SJCRH30 (cell line): ENCODE results near the gene ATL3. TPM values are rescaled to one million over a fixed set of nuclear protein-coding genes. Genes with fewer than 3 reads are reported as not detected.
"Not testable (repeated sequence)": the region's sequence is repeated elsewhere in the genome, so short reads cannot be mapped to it uniquely, and the experiment has no call there.

ENCODE experiments used
- DNase-seq, 2 experiments: peaks; one replicate each; pipeline ENCODE4 v3.0.0-alpha.2; 2015 to 2020
- H3K27ac ChIP-seq: fragments of 250-450 bp; sonication (Bioruptor Pico); 2 replicates; pipeline ENCODE4 v1.5.1; 2020; ENCODE audit warnings: mild to moderate bottlenecking, moderate library complexity
- H3K27me3 ChIP-seq: fragments of 250-450 bp; sonication (Bioruptor Pico); 2 replicates; pipeline ENCODE4 v1.5.1; 2020; ENCODE audit warnings: mild to moderate bottlenecking, moderate library complexity
- H3K36me3 ChIP-seq: fragments of 250-450 bp; sonication (Bioruptor Pico); 2 replicates; pipeline ENCODE4 v1.5.1; 2020; ENCODE audit warnings: mild to moderate bottlenecking, moderate library complexity
- H3K4me1 ChIP-seq: fragments of 250-450 bp; sonication (Bioruptor Pico); 2 replicates; pipeline ENCODE4 v1.5.1; 2020; ENCODE audit warnings: mild to moderate bottlenecking, moderate library complexity
- H3K4me3 ChIP-seq: fragments of 250-450 bp; sonication (Bioruptor Pico); 2 replicates; pipeline ENCODE4 v1.5.1; 2020; ENCODE audit warnings: mild to moderate bottlenecking, moderate library complexity
- H3K9me3 ChIP-seq: fragments of 250-450 bp; sonication (Bioruptor Pico); replicated peaks from 2 replicates; pipeline ENCODE4 v1.5.1; 2020; ENCODE audit warnings: mild to moderate bottlenecking, moderate library complexity
- total RNA-seq: library from RNA; depleted of rRNA; stranded (reverse); fragments of >200 nt; shearing (Covaris generic); gene quantifications from 2 replicates; pipeline ENCODE4 v1.2.3, GENCODE V29; 2014

Gene ATL3
- total RNA-seq, 1 experiment from 2014 or later: 25.1 TPM

DNA sequence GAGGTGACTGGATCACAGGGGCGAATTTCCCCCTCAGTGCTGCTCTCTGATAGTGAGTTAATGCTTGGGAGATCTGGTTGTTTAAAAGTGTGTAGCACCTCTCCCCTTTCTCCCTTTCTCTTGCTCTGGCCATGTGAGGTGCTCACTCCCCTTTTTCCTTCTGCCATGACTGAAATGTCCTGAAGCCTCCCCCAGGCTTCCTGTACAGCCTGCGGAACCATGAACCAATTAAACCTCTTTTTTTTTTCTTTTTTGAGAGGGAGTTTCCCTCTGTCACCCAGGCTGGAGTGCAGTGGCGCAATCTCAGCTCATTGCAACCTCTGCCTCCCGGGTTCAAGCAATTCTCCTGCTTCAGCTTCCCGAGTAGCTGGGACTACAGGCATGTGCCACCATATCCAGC is 53.5 kb downstream of the ATL3 start:
- not testable (repeated sequence) for H3K4me3 ChIP-seq, H3K4me1 ChIP-seq, DNase-seq

DNA sequence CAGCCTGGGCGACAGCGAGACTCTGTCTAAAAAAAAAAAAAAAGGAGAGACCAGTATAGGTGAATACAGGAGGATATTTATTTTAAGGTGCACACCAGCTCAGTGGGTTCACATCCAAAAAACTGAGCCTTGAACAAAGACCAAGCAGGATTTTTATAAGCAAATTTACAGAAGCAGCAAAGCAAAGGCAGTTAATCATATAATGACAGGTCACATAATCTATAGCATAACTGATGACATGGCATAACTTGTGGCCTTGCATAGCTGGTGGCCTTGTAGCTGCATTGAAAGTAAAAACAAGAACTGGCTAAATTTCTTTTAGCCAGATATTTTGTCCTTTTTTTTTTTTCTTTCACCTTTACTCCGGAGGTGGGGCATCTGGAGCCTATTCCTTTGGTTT is 54.2 kb downstream of the ATL3 start:
- peaks cover 3% of the 10 kb centered on the region; the same call in 1 of the 2 replicates for H3K4me1 ChIP-seq
- no peaks in the 10 kb centered on the region for H3K36me3 ChIP-seq
- no peak overlapping the region for H3K27ac ChIP-seq
- DNase-seq: no peak
- no peaks in the 10 kb centered on the region for H3K9me3 ChIP-seq
- H3K4me3 ChIP-seq: no peak overlapping the region
- no peaks in the 10 kb centered on the region for H3K27me3 ChIP-seq

More for the DNA sequence above, 53.5 kb downstream of the ATL3 start:
- not testable (repeated sequence) for H3K27me3 ChIP-seq, H3K27ac ChIP-seq, H3K36me3 ChIP-seq, H3K9me3 ChIP-seq

DNA sequence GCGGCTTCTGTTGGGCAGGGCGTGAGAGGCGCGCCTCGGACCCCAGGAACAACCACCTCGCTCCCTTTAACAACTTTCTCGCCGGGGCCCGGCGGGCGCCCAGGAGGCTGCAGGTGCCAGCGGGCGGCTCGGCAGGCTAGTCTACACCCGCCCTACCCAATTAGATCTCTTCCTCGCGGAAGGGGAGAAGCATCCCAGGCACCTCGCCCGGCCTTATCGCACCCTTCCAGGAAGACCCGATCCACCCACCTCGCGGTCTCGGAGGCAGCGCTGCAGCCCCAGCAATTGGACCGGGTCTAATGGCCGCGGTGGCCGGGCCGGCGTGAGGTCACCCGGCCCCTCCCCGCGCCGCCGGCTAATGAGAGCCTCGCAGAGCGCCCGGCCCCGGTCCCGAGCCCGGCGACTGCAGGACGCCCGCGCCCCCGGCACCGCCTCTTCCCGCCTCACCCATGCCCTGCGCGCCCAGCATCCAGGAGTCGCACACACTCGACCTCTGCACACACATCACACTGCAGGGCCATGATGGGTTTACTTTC is 57.0 kb downstream of the ATL3 start, which contains the start of gene PLAAT3:
PLAAT3 (minus strand) TSS at position 298 of the 536 bp plus-strand sequence. CDS start 419 bp downstream, outside the sequence.
- peak in 1 of 2 experiments; percentile 22 for DNase-seq
- Histone ChIP-seq H3K4me1 (peaks cover 13% of the 10 kb centered on the region), H3K27ac (peak within 1 kb of the TSS; percentile 73), H3K27me3 (no peaks in the 10 kb centered on the region), H3K4me3 (peak within 1 kb of the TSS; percentile 60), H3K36me3 (no peaks in the 10 kb centered on the region), H3K9me3 (no peaks in the 10 kb centered on the region)

GRCh38 chr11:63613517-63614135 is 57.5 kb downstream of the ATL3 start:
- Histone ChIP-seq H3K9me3 (no peaks in the 10 kb centered on the region), H3K27ac (peak overlapping the region; percentile 73), H3K4me3 (peak overlapping the region; percentile 60), H3K4me1 (peaks cover 13% of the 10 kb centered on the region), H3K27me3 (no peaks in the 10 kb centered on the region), H3K36me3 (no peaks in the 10 kb centered on the region)
- DNase-seq: peak; percentile 87

- no peaks in the 10 kb centered on the region for H3K27me3 ChIP-seq
- DNase-seq: no peak
- no peak overlapping the region for H3K27ac ChIP-seq
- no peaks in the 10 kb centered on the region for H3K9me3 ChIP-seq
- no peaks in the 10 kb centered on the region for H3K36me3 ChIP-seq
- peaks cover 13% of the 10 kb centered on the region for H3K4me1 ChIP-seq
- H3K4me3 ChIP-seq: no peak overlapping the region; the same call in 1 of the 2 replicates
These were observed 59.0 kb downstream of the ATL3 start for GRCh38 chr11:63612181-63612580.

- Histone ChIP-seq H3K9me3 (no peaks in the 10 kb centered on the region), H3K36me3 (no peaks in the 10 kb centered on the region), H3K4me1 (peaks cover 13% of the 10 kb centered on the region), H3K27me3 (no peaks in the 10 kb centered on the region), H3K4me3 (no peak overlapping the region), H3K27ac (no peak overlapping the region)
- DNase-seq: no peak
These were observed 59.8 kb downstream of the ATL3 start for GRCh38 chr11:63611395-63611747.

GRCh38 chr11:63610604-63611394 is 60.4 kb downstream of the ATL3 start:
- no peak overlapping the region for H3K27ac ChIP-seq
- H3K9me3 ChIP-seq: no peaks in the 10 kb centered on the region
- H3K4me3 ChIP-seq: peak overlapping the region; percentile 15; the same call in 1 of the 2 replicates
- peaks cover 13% of the 10 kb centered on the region for H3K4me1 ChIP-seq
- peak; percentile 7 to 50 for DNase-seq
- no peaks in the 10 kb centered on the region for H3K36me3 ChIP-seq
- no peaks in the 10 kb centered on the region for H3K27me3 ChIP-seq

DNA sequence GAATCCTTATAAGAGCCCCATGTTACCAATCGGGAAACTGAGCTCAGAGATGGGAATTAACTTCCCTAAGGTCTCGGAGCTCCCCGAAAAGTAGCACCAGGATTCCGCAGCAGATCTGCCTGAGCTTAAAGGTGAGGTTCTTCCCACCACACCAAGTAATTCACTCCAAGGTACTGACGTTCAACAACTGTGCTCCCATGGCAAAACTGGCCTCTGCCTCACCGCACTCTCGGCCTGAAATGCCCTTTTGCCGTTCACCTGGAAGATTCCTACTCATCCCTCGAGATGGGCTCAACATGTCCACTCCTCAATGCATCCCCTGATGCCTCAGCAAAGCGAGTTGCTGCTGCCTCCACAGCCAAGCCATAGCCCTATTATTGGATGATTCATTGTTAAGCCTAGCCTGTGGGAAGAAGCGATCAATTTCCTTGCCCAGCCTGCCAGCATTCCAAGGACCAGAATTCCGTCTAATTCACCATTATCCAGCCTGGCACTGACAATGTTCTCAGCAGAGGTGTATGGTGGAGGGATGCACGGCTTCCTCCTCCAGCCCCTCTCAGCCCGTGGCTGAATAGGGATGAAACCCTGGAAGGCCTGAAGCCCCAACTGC is 61.1 kb downstream of the ATL3 start:
- no peak for DNase-seq
- Histone ChIP-seq H3K9me3 (no peaks in the 10 kb centered on the region), H3K4me1 (peaks cover 13% of the 10 kb centered on the region), H3K27me3 (no peaks in the 10 kb centered on the region), H3K27ac (no peak overlapping the region), H3K36me3 (no peaks in the 10 kb centered on the region), H3K4me3 (no peak overlapping the region)

DNA sequence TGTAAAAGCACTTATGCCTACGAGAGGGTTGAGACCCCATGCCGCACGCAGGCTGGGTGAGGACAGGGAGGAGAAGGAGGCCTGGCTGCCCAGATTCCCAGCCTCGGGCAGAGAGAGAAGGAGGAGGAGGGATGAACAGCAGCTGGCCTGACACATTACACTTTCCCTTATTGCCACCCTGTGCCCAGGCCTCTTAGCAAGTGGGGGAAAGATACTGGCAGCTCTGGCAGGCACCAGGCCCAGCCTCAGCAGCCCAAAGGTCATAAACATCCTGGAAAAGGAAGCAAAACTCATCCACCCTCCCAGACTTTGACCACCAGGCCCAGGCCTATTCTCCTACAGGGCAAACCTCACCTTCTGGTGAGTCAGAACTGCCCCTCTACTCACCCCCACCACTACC is 61.6 kb downstream of the ATL3 start:
- H3K27ac ChIP-seq: no peak overlapping the region
- H3K27me3 ChIP-seq: no peaks in the 10 kb centered on the region
- no peak for DNase-seq
- H3K4me3 ChIP-seq: no peak overlapping the region
- H3K4me1 ChIP-seq: peaks cover 13% of the 10 kb centered on the region
- H3K9me3 ChIP-seq: no peaks in the 10 kb centered on the region
- H3K36me3 ChIP-seq: no peaks in the 10 kb centered on the region

DNA sequence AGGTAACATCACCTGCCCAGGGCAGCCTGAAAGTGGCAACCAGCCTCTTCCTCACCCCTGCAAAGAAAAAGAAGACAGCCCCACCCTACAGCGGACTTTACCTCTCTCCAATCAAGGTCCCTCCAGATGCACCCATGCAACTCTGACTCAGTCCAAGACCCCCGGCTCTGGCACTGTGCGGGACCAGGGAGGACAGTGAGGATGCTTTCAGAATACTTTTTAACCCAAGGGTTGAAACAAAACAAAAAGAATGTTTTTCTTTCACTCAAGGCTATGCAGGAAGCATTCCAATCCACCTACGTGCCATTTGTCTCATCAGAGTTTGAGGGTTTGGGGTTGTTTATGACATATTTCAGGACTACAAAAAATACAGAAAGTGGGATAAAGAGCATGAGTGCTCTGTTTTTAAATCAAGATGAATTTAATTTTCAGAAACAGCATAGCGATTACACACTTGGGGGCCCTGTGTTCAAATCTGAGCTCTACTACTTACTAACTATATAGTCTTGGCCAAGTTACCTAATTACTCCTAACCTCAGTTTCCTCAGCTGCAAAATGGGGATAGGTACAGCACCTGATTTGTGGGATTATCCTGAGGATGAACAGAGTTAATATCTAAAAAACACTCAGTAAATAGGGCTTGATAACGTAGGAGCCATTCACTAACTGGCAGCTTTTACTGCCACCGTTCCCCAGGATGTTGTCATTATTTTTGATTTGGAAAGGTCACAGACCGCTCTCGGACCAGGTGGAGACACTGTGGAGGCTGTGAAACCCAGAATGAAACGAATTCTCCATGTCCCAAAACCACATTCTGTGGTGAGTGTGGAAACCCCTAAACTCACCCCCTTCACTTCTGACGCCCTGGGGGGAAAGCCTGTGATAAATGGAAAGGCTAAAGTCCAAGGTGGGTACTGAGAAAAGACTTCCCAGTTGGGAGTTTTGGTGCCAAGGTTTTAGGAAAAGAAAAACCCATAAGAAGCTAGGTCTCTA is 62.5 kb downstream of the ATL3 start:
- Histone ChIP-seq H3K36me3 (no peaks in the 10 kb centered on the region), H3K9me3 (no peaks in the 10 kb centered on the region), H3K4me1 (peaks cover 10% of the 10 kb centered on the region), H3K27ac (no peak overlapping the region), H3K4me3 (no peak overlapping the region), H3K27me3 (no peaks in the 10 kb centered on the region)
- DNase-seq: no peak

DNA sequence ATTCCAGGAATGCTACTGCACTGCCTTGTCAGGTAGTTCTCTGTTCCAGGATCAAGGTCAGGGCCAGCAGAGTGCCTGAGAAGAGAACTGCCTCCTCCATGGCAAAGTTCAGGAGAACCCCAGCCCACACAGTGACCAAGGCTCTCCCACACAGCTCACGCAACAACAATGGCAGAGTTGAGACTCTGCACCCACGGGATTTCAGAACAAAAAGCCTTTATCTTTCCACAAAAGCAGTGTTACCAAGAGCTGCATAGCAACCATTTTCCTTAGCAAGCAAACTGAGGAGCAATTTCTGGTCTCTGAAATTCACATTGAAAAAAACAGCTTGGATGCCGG is 68.0 kb downstream of the ATL3 start:
- Histone ChIP-seq H3K27me3 (no peaks in the 10 kb centered on the region), H3K4me1 (no peaks in the 10 kb centered on the region), H3K4me3 (no peak overlapping the region), H3K36me3 (no peaks in the 10 kb centered on the region), H3K27ac (no peak overlapping the region), H3K9me3 (no peaks in the 10 kb centered on the region)
- no peak for DNase-seq

GRCh38 chr11:63602290-63603179 is 68.6 kb downstream of the ATL3 start:
- not testable (repeated sequence) for H3K27ac ChIP-seq, H3K36me3 ChIP-seq, H3K27me3 ChIP-seq, H3K9me3 ChIP-seq, H3K4me3 ChIP-seq, H3K4me1 ChIP-seq, DNase-seq

- H3K4me1 ChIP-seq: no peaks in the 10 kb centered on the region
- no peak overlapping the region for H3K4me3 ChIP-seq
- no peaks in the 10 kb centered on the region for H3K36me3 ChIP-seq
- no peaks in the 10 kb centered on the region for H3K9me3 ChIP-seq
- no peak for DNase-seq
- H3K27ac ChIP-seq: no peak overlapping the region
- H3K27me3 ChIP-seq: no peaks in the 10 kb centered on the region
These were observed 71.7 kb downstream of the ATL3 start for GRCh38 chr11:63599211-63600122.
